ENCODE measurements around the gene NADK.

Gene NADK

DNA sequence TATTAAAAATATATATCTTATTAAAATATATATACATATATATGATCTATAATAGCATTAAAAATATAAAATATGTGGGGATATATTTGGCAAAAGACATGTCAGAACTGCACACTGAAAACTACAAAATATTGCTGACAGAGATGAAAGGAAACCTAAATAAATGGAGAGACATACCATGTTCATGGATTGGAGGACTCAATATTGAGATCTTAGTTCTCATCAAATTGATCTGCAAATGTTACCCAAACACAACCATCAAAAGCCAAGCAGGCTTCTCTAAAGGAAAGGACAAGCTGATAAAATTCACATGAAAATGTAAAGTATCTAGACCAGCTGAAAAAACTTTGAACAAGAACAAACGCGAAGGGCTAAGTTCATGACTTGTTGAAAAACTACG lies 7.2 kb downstream of the NADK start:
- H3K27ac ChIP-seq (ENCODE audit: low read depth, low read length): no peak overlapping the region
- no peaks in the 10 kb centered on the region for H3K27me3 ChIP-seq (ENCODE audit: control insufficient read depth, low read length)
- H3K4me3 ChIP-seq (ENCODE audit: low read length): no peak overlapping the region
- H3K9me3 ChIP-seq (ENCODE audit: control insufficient read depth, insufficient read depth, low read length): no peaks in the 10 kb centered on the region
- no peak overlapping the region for H3K4me2 ChIP-seq (ENCODE audit: low read length)
- peaks cover 100% of the 10 kb centered on the region for H3K79me2 ChIP-seq (ENCODE audit: control insufficient read depth, low read length)
- H4K20me1 ChIP-seq (ENCODE audit: control insufficient read depth, insufficient read depth, low read depth, low read length): peaks cover 15% of the 10 kb centered on the region
- H3F3A ChIP-seq (ENCODE audit: control insufficient read depth, insufficient read depth): peaks cover 5% of the 10 kb centered on the region
- TF ChIP-seq, protein P1, sequence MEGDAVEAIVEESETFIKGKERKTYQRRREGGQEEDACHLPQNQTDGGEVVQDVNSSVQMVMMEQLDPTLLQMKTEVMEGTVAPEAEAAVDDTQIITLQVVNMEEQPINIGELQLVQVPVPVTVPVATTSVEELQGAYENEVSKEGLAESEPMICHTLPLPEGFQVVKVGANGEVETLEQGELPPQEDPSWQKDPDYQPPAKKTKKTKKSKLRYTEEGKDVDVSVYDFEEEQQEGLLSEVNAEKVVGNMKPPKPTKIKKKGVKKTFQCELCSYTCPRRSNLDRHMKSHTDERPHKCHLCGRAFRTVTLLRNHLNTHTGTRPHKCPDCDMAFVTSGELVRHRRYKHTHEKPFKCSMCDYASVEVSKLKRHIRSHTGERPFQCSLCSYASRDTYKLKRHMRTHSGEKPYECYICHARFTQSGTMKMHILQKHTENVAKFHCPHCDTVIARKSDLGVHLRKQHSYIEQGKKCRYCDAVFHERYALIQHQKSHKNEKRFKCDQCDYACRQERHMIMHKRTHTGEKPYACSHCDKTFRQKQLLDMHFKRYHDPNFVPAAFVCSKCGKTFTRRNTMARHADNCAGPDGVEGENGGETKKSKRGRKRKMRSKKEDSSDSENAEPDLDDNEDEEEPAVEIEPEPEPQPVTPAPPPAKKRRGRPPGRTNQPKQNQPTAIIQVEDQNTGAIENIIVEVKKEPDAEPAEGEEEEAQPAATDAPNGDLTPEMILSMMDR (IDR thresholded peaks at IDR 0.05; ENCODE audit: low read depth, low read length, poor library complexity, severe bottlenecking): no peak
- no peak for TF ChIP-seq EZH2phosphoT487 (IDR thresholded peaks at IDR 0.05; ENCODE audit: borderline replicate concordance, low read length)
- peaks cover 14% of the 10 kb centered on the region for H3K4me1 ChIP-seq (ENCODE audit: control insufficient read depth, low read length)
- H3K9me2 ChIP-seq (replicated peaks; ENCODE audit: control insufficient read depth, low read length): no peaks in the 10 kb centered on the region
- H3K36me3 ChIP-seq (ENCODE audit: control insufficient read depth, low read length): peaks cover 86% of the 10 kb centered on the region

DNA sequence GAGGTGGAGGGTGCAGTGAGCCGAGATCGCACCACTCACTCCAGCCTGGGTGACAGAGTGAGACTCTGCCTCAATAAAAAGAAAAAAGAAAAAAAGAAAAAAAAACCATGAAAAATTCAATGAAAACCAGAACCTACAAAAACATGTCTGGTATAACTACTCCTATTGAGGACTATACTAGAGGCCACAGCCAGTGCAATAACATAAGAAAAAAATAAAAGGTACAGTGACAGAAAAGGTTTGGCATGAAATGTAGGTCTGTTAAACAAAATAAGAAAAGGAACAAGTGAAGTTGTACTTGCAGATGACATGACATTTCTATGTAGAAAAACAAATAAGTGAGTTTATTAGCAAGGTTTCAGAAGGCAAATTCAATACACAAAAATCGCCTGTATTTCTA lies 8.2 kb downstream of the NADK start:
- no peaks in the 10 kb centered on the region for H3K9me2 ChIP-seq (replicated peaks; ENCODE audit: control insufficient read depth, low read length)
- no peak overlapping the region for H3K27ac ChIP-seq (ENCODE audit: low read depth, low read length)
- peaks cover 89% of the 10 kb centered on the region for H3K36me3 ChIP-seq (ENCODE audit: control insufficient read depth, low read length)
- no peak for TF ChIP-seq EZH2phosphoT487 (IDR thresholded peaks at IDR 0.05; ENCODE audit: borderline replicate concordance, low read length)
- TF ChIP-seq, protein P1 (IDR thresholded peaks at IDR 0.05; ENCODE audit: low read depth, low read length, poor library complexity, severe bottlenecking): no peak
- peaks cover 4% of the 10 kb centered on the region for H3K4me1 ChIP-seq (ENCODE audit: control insufficient read depth, low read length)
- H3K9me3 ChIP-seq (ENCODE audit: control insufficient read depth, insufficient read depth, low read length): no peaks in the 10 kb centered on the region
- no peak overlapping the region for H3K4me2 ChIP-seq (ENCODE audit: low read length)
- no peak overlapping the region for H3K4me3 ChIP-seq (ENCODE audit: low read length)
- no peaks in the 10 kb centered on the region for H3K27me3 ChIP-seq (ENCODE audit: control insufficient read depth, low read length)
- no peaks in the 10 kb centered on the region for H3F3A ChIP-seq (ENCODE audit: control insufficient read depth, insufficient read depth)
- H4K20me1 ChIP-seq (ENCODE audit: control insufficient read depth, insufficient read depth, low read depth, low read length): peaks cover 12% of the 10 kb centered on the region
- H3K79me2 ChIP-seq (ENCODE audit: control insufficient read depth, low read length): peaks cover 100% of the 10 kb centered on the region

DNA sequence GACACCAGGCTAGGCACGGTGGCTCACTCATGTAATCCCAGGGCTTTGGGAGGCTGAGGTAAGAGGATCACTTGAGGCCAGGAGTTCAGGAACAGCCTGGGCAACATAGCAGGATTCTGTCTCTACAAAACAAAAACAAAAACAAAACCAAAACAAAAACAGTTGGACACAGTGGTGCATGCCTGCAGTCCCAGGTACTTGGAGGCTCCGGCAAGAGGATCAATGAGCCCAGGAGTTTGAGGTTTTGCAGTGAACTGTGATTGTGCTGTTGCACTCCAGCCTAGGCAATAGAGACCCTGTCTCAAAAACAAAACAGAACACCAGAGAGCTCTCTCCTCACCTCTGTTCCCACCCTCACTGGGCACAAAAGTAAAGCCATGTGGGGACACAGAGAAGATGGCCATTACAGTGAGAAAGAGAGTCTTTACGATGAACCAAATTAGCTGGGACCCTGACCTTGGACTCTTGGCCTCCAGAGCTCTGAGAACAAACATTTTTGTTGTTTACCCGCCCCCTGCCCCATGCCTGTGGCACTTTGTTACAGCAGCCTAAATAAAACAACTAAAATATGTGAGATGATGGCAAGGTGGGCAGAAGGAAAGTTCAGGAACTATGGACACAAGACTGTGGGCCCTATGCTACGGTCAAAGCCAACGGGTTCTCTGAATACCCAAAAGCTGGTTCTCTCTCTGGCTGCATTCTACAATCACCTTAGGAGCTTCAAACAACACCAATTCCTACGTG lies 9.8 kb downstream of the NADK start:
- H4K20me1 ChIP-seq (ENCODE audit: control insufficient read depth, insufficient read depth, low read depth, low read length): peaks cover 15% of the 10 kb centered on the region

More for the DNA sequence above, 9.8 kb downstream of the NADK start:
- TF ChIP-seq, protein P1 (IDR thresholded peaks at IDR 0.05; ENCODE audit: low read depth, low read length, poor library complexity, severe bottlenecking): no peak
- TF ChIP-seq EZH2phosphoT487 (IDR thresholded peaks at IDR 0.05; ENCODE audit: borderline replicate concordance, low read length): no peak
- Histone ChIP-seq H3K27me3 (ENCODE audit: control insufficient read depth, low read length) (no peaks in the 10 kb centered on the region), H3K79me2 (ENCODE audit: control insufficient read depth, low read length) (peaks cover 100% of the 10 kb centered on the region), H3K9me3 (ENCODE audit: control insufficient read depth, insufficient read depth, low read length) (no peaks in the 10 kb centered on the region), H3K36me3 (ENCODE audit: control insufficient read depth, low read length) (peaks cover 91% of the 10 kb centered on the region), H3K4me2 (ENCODE audit: low read length) (no peak overlapping the region), H3K9me2 (replicated peaks; ENCODE audit: control insufficient read depth, low read length) (no peaks in the 10 kb centered on the region), H3K4me1 (ENCODE audit: control insufficient read depth, low read length) (no peaks in the 10 kb centered on the region), H3K4me3 (ENCODE audit: low read length) (no peak overlapping the region), H3F3A (ENCODE audit: control insufficient read depth, insufficient read depth) (no peaks in the 10 kb centered on the region), H3K27ac (ENCODE audit: low read depth, low read length) (no peak overlapping the region)
